ENCODE data around the gene SLC22A17. TPM values are rescaled to one million over a fixed set of nuclear protein-coding genes. Genes with fewer than 3 reads are reported as not detected.

The SLC22A17 gene
- total and polyA plus RNA-seq, 2 of the 4 experiments (the other 2 are of a cell fraction), result 6.6 to 36.0 TPM

DNA sequence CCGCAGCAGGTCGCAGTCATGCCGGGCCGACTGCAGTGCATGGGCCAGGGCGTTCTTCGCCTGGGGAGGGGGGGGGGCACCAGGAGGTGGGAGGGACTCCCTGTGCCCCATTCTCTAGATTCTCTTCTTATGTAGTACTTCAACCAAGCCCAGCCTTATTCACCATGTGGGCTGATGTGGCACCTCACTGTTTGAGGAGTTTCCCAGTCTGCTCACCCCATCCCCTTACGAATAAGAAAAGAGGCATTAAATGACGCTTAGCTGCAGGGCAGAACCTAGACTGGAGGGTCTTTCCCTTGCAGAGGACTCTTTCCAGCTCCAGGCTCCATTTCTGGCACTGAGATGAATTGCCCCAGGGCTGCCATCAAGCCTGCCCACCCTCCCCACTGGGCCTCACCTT lies 36.3 kb upstream of the SLC22A17 start:
- Histone ChIP-seq H3K4me1 (ENCODE audit: control insufficient read depth, insufficient read depth, low read length) (no peaks in the 10 kb centered on the region), H4K20me1 (ENCODE audit: insufficient read depth, low read length) (no peaks in the 10 kb centered on the region), H3K9me1 (ENCODE audit: insufficient read depth, low read length) (no peaks in the 10 kb centered on the region), H3K4ac (ENCODE audit: low read depth, low read length) (no peak overlapping the region), H2AK5ac (ENCODE audit: low read depth, low read length) (no peak overlapping the region), H3K4me2 (ENCODE audit: low read depth, low read length) (no peak overlapping the region), H3K27me3 (ENCODE audit: control insufficient read depth, insufficient read depth, low read length) (peaks cover 36% of the 10 kb centered on the region), H2BK15ac (ENCODE audit: low read depth, low read length) (no peak overlapping the region), H4K91ac (ENCODE audit: insufficient read depth, low read depth, low read length) (no peak overlapping the region), H2BK120ac (ENCODE audit: low read depth, low read length) (no peak overlapping the region), H3K14ac (replicated peaks; ENCODE audit: low read depth, low read length) (no peak overlapping the region), H3K9ac (ENCODE audit: low read depth, low read length) (no peak overlapping the region), H4K8ac (ENCODE audit: low read depth in 2 of 2, low read length in 2 of 2) (no peak overlapping the region), H2BK5ac (ENCODE audit: low read depth, low read length, poor library complexity, severe bottlenecking) (no peak overlapping the region), H3K4me3 (ENCODE audit: insufficient read depth, low read depth, low read length) (no peak overlapping the region), H4K5ac (ENCODE audit: low read depth, low read length) (no peak overlapping the region), H2AK9ac (replicated peaks; ENCODE audit: low read depth, low read length, poor library complexity) (no peak overlapping the region), H3K27ac (ENCODE audit: insufficient read depth, low read length) (no peak overlapping the region), H3K36me3 (ENCODE audit: control insufficient read depth, insufficient read depth, low read length) (no peaks in the 10 kb centered on the region), H3K79me1 (ENCODE audit: low read depth in 1 of 2, low read length in 2 of 2) (no peaks in the 10 kb centered on the region), H3K23ac (ENCODE audit: low read depth, low read length) (no peak overlapping the region), H3K18ac (ENCODE audit: low read depth, low read length) (no peak overlapping the region), H3K9me3 (ENCODE audit: control insufficient read depth, insufficient read depth, low read length) (no peaks in the 10 kb centered on the region), H3K56ac (ENCODE audit: extremely low read depth, insufficient read depth, low read length) (no peak overlapping the region), H2BK20ac (ENCODE audit: low read depth, low read length) (no peak overlapping the region), H2AFZ (replicated peaks; ENCODE audit: low read length, poor library complexity) (no peak overlapping the region)
- CTCF ChIA-PET, result no interaction called here
- WGBS, 2 experiments (ENCODE audit: extremely low coverage in 2 of 2, insufficient read length in 1 of 2), result no CpG with 5 or more reads among the region's 8 CpGs
- no TSS peak for BruUV-seq (replicated peaks)
- in situ Hi-C loops (cut with MboI; ENCODE audit: low sequenced_read_pairs), result no loop called here
- TF ChIP-seq RCOR1 (IDR thresholded peaks at IDR 0.05; ENCODE audit: insufficient replicate concordance, low read length) (no peak), SMC3 (IDR thresholded peaks at IDR 0.05; ENCODE audit: low read depth, low read length) (no peak), MXI1 (IDR thresholded peaks at IDR 0.05; ENCODE audit: borderline replicate concordance, low read depth, low read length) (no peak), RAD21 (IDR thresholded peaks at IDR 0.05; ENCODE audit: low read length) (no peak), ELK1 (IDR thresholded peaks at IDR 0.05; ENCODE audit: borderline replicate concordance, low read depth, low read length) (no peak), RFX5 (IDR thresholded peaks at IDR 0.05; ENCODE audit: low read depth, low read length) (no peak), NFE2L2 (IDR thresholded peaks at IDR 0.05; ENCODE audit: low read depth, low read length) (no peak)
- TF ChIP-seq, protein P1, sequence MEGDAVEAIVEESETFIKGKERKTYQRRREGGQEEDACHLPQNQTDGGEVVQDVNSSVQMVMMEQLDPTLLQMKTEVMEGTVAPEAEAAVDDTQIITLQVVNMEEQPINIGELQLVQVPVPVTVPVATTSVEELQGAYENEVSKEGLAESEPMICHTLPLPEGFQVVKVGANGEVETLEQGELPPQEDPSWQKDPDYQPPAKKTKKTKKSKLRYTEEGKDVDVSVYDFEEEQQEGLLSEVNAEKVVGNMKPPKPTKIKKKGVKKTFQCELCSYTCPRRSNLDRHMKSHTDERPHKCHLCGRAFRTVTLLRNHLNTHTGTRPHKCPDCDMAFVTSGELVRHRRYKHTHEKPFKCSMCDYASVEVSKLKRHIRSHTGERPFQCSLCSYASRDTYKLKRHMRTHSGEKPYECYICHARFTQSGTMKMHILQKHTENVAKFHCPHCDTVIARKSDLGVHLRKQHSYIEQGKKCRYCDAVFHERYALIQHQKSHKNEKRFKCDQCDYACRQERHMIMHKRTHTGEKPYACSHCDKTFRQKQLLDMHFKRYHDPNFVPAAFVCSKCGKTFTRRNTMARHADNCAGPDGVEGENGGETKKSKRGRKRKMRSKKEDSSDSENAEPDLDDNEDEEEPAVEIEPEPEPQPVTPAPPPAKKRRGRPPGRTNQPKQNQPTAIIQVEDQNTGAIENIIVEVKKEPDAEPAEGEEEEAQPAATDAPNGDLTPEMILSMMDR (conservative IDR thresholded peaks at IDR 0.05; ENCODE audit: low read depth, low read length), result no peak
- dilution Hi-C loops (cut with HindIII; ENCODE audit: low sequenced_read_pairs, unreplicated experiment), result no loop called here
- ATAC-seq (ENCODE audit: low read depth), result no peak
- POLR2A ChIA-PET (ENCODE audit: unreplicated experiment), result no interaction called here
- DNase-seq, result no peak
- intact Hi-C loops (cut with micrococcal nuclease), result no loop called here
